Heart left ventricle (tissue), 16 donors: Measurements from ENCODE around the gene KDM1B. TPM values are rescaled to one million over a fixed set of nuclear protein-coding genes. Genes with fewer than 3 reads are reported as not detected.
A peak's percentile ranks its signal among the peaks of the same experiment; 100 is the strongest.

Experiments used
- ATAC-seq, 4 donors: fragments of 200-7000 bp; cut with Tn5 transposase; one replicate each; pipeline ENCODE4 v1.9.1; 2020 to 2022; ENCODE audit warnings: moderate library complexity in 4 of 4, mild to moderate bottlenecking in 3 of 4, moderate number of reproducible peaks in 1 of 4
- DNase-seq, 5 donors: peaks; one replicate each; pipeline ENCODE4 v3.0.0-alpha.2; 2020
- H3K27ac ChIP-seq, 12 donors: fragments of 200-600 bp; sonication (generic) in 4 of 12; one replicate each; pipeline versions ENCODE4 v1.5.0 to v1.8.0; 2016 to 2022; ENCODE audit warnings: mild to moderate bottlenecking in 2 of 12
- H3K27me3 ChIP-seq, 9 donors: fragments of 200-600 bp; sonication (generic) in 2 of 9; one replicate each; pipeline versions ENCODE4 v1.5.1 to v1.8.0; 2016 to 2022; ENCODE audit warnings: mild to moderate bottlenecking in 3 of 9
- H3K36me3 ChIP-seq, 9 donors: fragments of 200-600 bp; sonication (generic) in 2 of 9; one replicate each; pipeline versions ENCODE4 v1.5.0 to v1.8.0; 2018 to 2022; ENCODE audit warnings: mild to moderate bottlenecking in 2 of 9
- H3K4me1 ChIP-seq, 12 donors: fragments of 200-600 bp; sonication (generic) in 4 of 12; one replicate each; pipeline versions ENCODE4 v1.5.0 to v1.8.0; 2016 to 2022; ENCODE audit warnings: mild to moderate bottlenecking in 3 of 12
- H3K4me3 ChIP-seq, 12 donors: fragments of 200-600 bp; sonication (generic) in 4 of 12; one replicate each; pipeline versions ENCODE4 v1.5.0 to v1.8.0; 2017 to 2022; ENCODE audit warnings: mild to moderate bottlenecking in 9 of 12, moderate library complexity in 4 of 12
- H3K9me3 ChIP-seq, 12 donors: fragments of 200-600 bp; sonication (generic) in 4 of 12; one replicate each; pipeline versions ENCODE4 v1.5.0 to v1.8.0; 2016 to 2022; ENCODE audit warnings: mild to moderate bottlenecking in 1 of 12
- CTCF ChIP-seq, 12 donors: fragments of 200-600 bp; sonication (generic) in 4 of 12; IDR thresholded peaks; one replicate each; pipeline versions ENCODE4 v1.5.0 to v1.8.0; 2018 to 2022; ENCODE audit warnings: antibody characterized with exemption in 12 of 12, mild to moderate bottlenecking in 5 of 12
- POLR2A ChIP-seq, 2 donors: fragments of 450-650 bp; IDR thresholded peaks; one replicate each; pipeline ENCODE4 v1.6.1; 2017; ENCODE audit warnings: antibody characterized with exemption in 2 of 2, mild to moderate bottlenecking in 2 of 2, moderate library complexity in 2 of 2
- WGBS, 4 donors: extraction: QIAGEN DNeasy Blood & Tissue Kit in 2 of 4; methylation state at CpG; one replicate each; pipeline versions ENCODE4 v1.1.5 to v1.1.7; 2013 to 2018; 5-methylcytosine and 5-hydroxymethylcytosine counted together
- intact Hi-C, 10 donors: fragments of 100-400 bp; cut with DNase I; formaldehyde crosslinking; loops; one replicate each; pipeline versions ENCODE4 v1.11.1 to v1.14.2; 2022
- polyA plus RNA-seq, 2 donors: library from polyadenylated mRNA; stranded (reverse); fragments of 200-250 nt; gene quantifications; one replicate each; pipeline ENCODE4 v1.2.3, GENCODE V29; 2013
- total RNA-seq, 9 donors: library from RNA; depleted of rRNA in 2 of 9; stranded (reverse); fragments of >200 nt in 2 of 9; fragmentation: NEBNext Ultra II Directional in 3 of 9; extraction: Animal tissue kit (Norgen Biotek cat#: 25700) in 3 of 9; gene quantifications; one replicate each; pipeline versions ENCODE4 v1.1.0 to v1.2.4, GENCODE V29; 2016 to 2023
- donor health status: ischemic (EF 13 %, LVEDD 7.1; RV severe dilation, severe dysfunction).
- donor health status: healthy with polysubstance abuse.
- donor health status: DM: no; HTN: yes; CAD: no.
- donor health status: DM: no; HTN: no; CAD: no.
- donor health status: ischemic (EF 25% LVEDD 6.9; RV normal size, moderate dysfunction).
- donor health status: ischemic (EF 25% LVEDD 5.7; RV mildly dilated, moderate dysfunction).
- donor health status: healthy.
- donor health status: DM: yes; HTN: yes; CAD: no.
- donor health status: ischemic (EF 35%, LVEDD 5.7; RV mildly dilated, moderate dysfunction).
- donor health status: nonischemic (EF 11% LVEDD 7.7; RV severe dilation, severe dysfunction).
- donor health status: DM: yes; HTN: yes; CAD: no.
- donor health status: PGD.
- donor health status: ischemic (EF 29% LVEDD 5.4; RV normal size, mild dysfunction).
- donor health status: nonischemic (EF 23%, LVEDD 6.1; RV moderate dilation, normal function).

The KDM1B gene
- total and polyA plus RNA-seq, 11 donors: 2.1 to 21.8 (median 13.6) TPM

- Histone ChIP-seq H3K9me3 (peaks cover 0 to 9% (median 0%) of the 10 kb centered on the region in 12 donors), H3K27me3 (no peaks in the 10 kb centered on the region), H3K27ac (peak overlapping the region in 1 of 12 donors; percentile 80), H3K36me3 (peaks cover 0 to 22% (median 9%) of the 10 kb centered on the region in 9 donors), H3K4me3 (no peak overlapping the region), H3K4me1 (peaks cover 0 to 47% (median 0%) of the 10 kb centered on the region in 12 donors)
- TF ChIP-seq CTCF (IDR thresholded peaks at IDR 0.05): no peak
- TF ChIP-seq POLR2A (IDR thresholded peaks at IDR 0.05): no peak
- DNase-seq (no peak), ATAC-seq (no peak)
- WGBS, 4 donors: 86 to 93% (median 91%) methylated on average over 3 of the region's 3 CpGs
- intact Hi-C loops: no loop called here
Measured at GRCh38 chr6:18178960-18179615, 23.9 kb downstream of the KDM1B start.

GRCh38 chr6:18179770-18180356 is 24.6 kb downstream of the KDM1B start:
- WGBS, 4 donors: 76 to 87% (median 84%) methylated on average over 5 of the region's 5 CpGs
- Histone ChIP-seq H3K9me3 (peaks cover 0 to 9% (median 0%) of the 10 kb centered on the region in 12 donors), H3K36me3 (peaks cover 0 to 14% (median under 1%) of the 10 kb centered on the region in 9 donors), H3K27me3 (no peaks in the 10 kb centered on the region), H3K4me3 (no peak overlapping the region), H3K4me1 (peaks cover 0 to 47% (median 0%) of the 10 kb centered on the region in 12 donors), H3K27ac (peak overlapping the region in 1 of 12 donors; percentile 80)
- peak; percentile 11 to 65 (median 35) for DNase-seq
- intact Hi-C loops: no loop called here
- TF ChIP-seq CTCF (IDR thresholded peaks at IDR 0.05): no peak
- ATAC-seq: peak in 3 of 4 donors; percentile 54 to 77 (median 62)

GRCh38 chr6:18182568-18182967 is 27.3 kb downstream of the KDM1B start:
- no peak for DNase-seq
- Histone ChIP-seq H3K27me3 (no peaks in the 10 kb centered on the region), H3K4me1 (peaks cover 0 to 47% (median 3%) of the 10 kb centered on the region in 12 donors), H3K27ac (no peak overlapping the region), H3K36me3 (peaks cover 0 to 27% (median 1%) of the 10 kb centered on the region in 9 donors), H3K9me3 (no peaks in the 10 kb centered on the region), H3K4me3 (no peak overlapping the region)
- 78 to 96% (median 87%) methylated on average over 4 of the region's 4 CpGs for WGBS, 4 donors
- intact Hi-C loops: no loop called here
- ATAC-seq: no peak
- TF ChIP-seq CTCF (IDR thresholded peaks at IDR 0.05) (no peak), POLR2A (IDR thresholded peaks at IDR 0.05) (no peak)

GRCh38 chr6:18183766-18184165 is 28.5 kb downstream of the KDM1B start:
- no peak for ATAC-seq
- TF ChIP-seq POLR2A (IDR thresholded peaks at IDR 0.05) (no peak), CTCF (IDR thresholded peaks at IDR 0.05) (no peak)
- no peak overlapping the region for H3K27ac ChIP-seq
- H3K27me3 ChIP-seq: no peaks in the 10 kb centered on the region
- no peak for DNase-seq
- H3K36me3 ChIP-seq: peaks cover 0 to 32% (median 12%) of the 10 kb centered on the region in 9 donors
- intact Hi-C loops: no loop called here
- H3K4me1 ChIP-seq: peaks cover 0 to 35% (median 3%) of the 10 kb centered on the region in 12 donors
- no peak overlapping the region for H3K4me3 ChIP-seq
- whole genome bisulfite sequencing, 4 donors: 69 to 83% (median 81%) methylated on average over 4 of the region's 4 CpGs
- no peaks in the 10 kb centered on the region for H3K9me3 ChIP-seq
